OCI-LY7 (cell line): Measurements from ENCODE around the gene P2RX6.

Experiments used
- CTCF ChIP-seq: fragments of 200-600 bp; sonication (generic); conservative IDR thresholded peaks from 2 replicates; pipeline ENCODE4 v1.5.1; 2014; ENCODE audit warnings: mild to moderate bottlenecking, antibody characterized with exemption, low read length, moderate library complexity, mixed read lengths
- EZH2phosphoT487 ChIP-seq: fragments of 200-600 bp; sonication (generic); IDR thresholded peaks from 2 replicates; pipeline ENCODE4 v1.6.1; 2018; ENCODE audit warnings: low read depth, borderline replicate concordance, mild to moderate bottlenecking, mixed run types, antibody characterized with exemption, low read length, moderate library complexity, mixed read lengths

- TF ChIP-seq EZH2phosphoT487 (no peak), CTCF (no peak)
Measured at GRCh38 chr22:20998411-20999336, 16.3 kb upstream of the P2RX6 start.
